Left lung (tissue), 10 donors: ENCODE data around the gene ABCC1. TPM values are rescaled to one million over a fixed set of nuclear protein-coding genes. Genes with fewer than 3 reads are reported as not detected.

Experiments used
- ATAC-seq: fragments of 200-7000 bp; cut with Tn5 transposase; one replicate; pipeline ENCODE4 v1.9.1; 2020; ENCODE audit warnings: moderate library complexity
- DNase-seq, 4 donors: peaks; one replicate each; pipeline ENCODE4 v3.0.0-alpha.2; 2013 to 2020
- H3K27ac ChIP-seq, 2 donors: fragments of 200-600 bp; sonication (generic) in 1 of 2; one replicate each; pipeline versions ENCODE4 v1.5.0 to v1.8.0; 2020 to 2021
- H3K27me3 ChIP-seq, 2 donors: fragments of 200-600 bp; sonication (generic) in 1 of 2; one replicate each; pipeline versions ENCODE4 v1.5.0 to v1.8.0; 2020 to 2021
- H3K36me3 ChIP-seq, 2 donors: fragments of 200-600 bp; sonication (generic) in 1 of 2; one replicate each; pipeline versions ENCODE4 v1.5.0 to v1.8.0; 2020 to 2021
- H3K4me1 ChIP-seq, 2 donors: fragments of 200-600 bp; one replicate each; pipeline ENCODE4 v1.8.0; 2021
- H3K4me3 ChIP-seq, 2 donors: fragments of 200-600 bp; sonication (generic) in 1 of 2; one replicate each; pipeline versions ENCODE4 v1.5.0 to v1.8.0; 2020 to 2021; ENCODE audit warnings: mild to moderate bottlenecking in 1 of 2
- H3K9me3 ChIP-seq, 2 donors: fragments of 200-600 bp; sonication (generic) in 1 of 2; one replicate each; pipeline versions ENCODE4 v1.5.0 to v1.8.0; 2020 to 2021
- CTCF ChIP-seq, 2 donors: fragments of 200-600 bp; sonication (generic) in 1 of 2; IDR thresholded peaks; one replicate each; pipeline versions ENCODE4 v1.5.0 to v1.8.0; 2021; ENCODE audit warnings: antibody characterized with exemption in 2 of 2
- intact Hi-C, 2 donors: fragments of 100-400 bp; cut with DNase I; formaldehyde crosslinking; loops; one replicate each; pipeline versions ENCODE4 v1.11.2 to v1.14.2; 2022
- polyA plus RNA-seq, 6 donors: library from polyadenylated mRNA; unstranded; fragments of 120-200 nt; gene quantifications; one replicate each; pipeline ENCODE4 v1.2.1, GENCODE V29; 2013; ENCODE audit not compliant: insufficient read length in 6 of 6
- total RNA-seq, 2 donors: library from RNA; stranded (reverse); fragmentation: NEBNext Ultra II Directional; extraction: Animal tissue kit (Norgen Biotek cat#: 25700); gene quantifications; one replicate each; pipeline ENCODE4 v1.2.1, GENCODE V29; 2021
- donor health status: DM: no; HTN: yes; CAD: no.
- donor health status: DM: no; HTN: no; CAD: no.

ABCC1 gene
- total and polyA plus RNA-seq, 8 donors = 29.3 to 44.6 (median 31.7) TPM

DNA sequence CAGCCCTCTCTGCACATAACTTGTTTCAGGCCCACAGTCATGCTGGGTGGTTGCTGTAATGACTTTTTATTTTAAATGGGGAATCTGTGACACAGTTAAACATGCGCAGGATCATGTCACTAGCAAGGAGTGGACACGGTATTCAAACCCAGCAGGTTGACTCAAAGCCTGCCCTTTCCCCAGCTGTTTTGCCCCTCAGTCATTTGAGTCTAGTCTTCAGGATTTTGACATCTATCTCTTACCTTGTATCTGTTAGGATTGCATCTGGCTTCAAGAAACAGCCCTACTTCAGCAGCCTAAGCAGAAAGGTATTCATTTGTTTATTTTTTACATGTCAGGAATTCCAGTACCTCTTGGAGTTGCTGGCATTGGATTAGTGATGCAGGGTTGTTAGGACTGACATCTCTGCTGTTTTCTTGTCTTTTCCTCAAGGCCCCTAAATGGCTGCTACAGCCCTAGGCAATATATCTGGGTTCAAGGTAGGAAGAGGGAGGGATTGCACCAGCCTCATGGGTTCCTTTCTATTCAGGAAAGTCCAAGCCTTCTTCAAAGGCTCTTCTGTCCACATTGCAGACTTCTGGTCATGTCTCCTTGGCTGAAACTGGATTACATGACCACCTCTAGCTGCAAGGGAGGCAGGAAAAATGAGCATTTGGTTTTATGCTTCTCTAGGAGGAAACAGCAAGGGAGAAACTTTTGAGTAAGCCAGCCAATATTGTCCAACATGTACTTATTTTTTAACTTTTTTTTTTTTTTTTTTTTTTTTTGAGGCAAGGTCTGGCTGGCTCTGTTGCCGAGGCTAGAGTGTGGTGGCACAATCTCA lies 22.8 kb downstream of the ABCC1 start:
- DNase-seq (no peak), ATAC-seq (peak; percentile 11)
- Histone ChIP-seq H3K4me1 (peaks cover 5 to 42% of the 10 kb centered on the region in 2 donors), H3K27me3 (no peaks in the 10 kb centered on the region), H3K36me3 (peaks cover 0 to under 1% of the 10 kb centered on the region in 2 donors), H3K4me3 (no peak overlapping the region), H3K27ac (peak overlapping the region in 1 of 2 donors; percentile 60), H3K9me3 (peaks cover 0 to 12% of the 10 kb centered on the region in 2 donors)
- intact Hi-C loops = no loop called here
- no peak for TF ChIP-seq CTCF (IDR thresholded peaks at IDR 0.05)

DNA sequence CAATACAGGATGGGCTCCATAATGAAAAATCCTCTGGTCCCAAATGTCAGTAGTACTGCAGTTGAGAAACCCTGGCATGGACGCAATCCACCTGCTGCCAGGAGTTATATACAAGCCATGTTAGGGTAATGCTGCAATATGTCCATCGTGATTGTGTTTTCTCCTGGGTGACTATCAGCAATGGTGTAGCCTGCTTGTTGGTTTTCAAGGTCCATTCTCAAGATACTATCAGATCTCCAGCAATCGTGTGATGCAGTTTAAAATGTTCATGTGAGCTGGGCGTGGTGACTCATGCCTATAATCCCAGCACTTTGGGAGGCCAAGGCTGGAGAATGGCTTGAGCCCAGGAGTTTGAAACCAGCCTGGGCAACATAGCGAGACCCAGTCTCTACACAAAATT lies 24.0 kb downstream of the ABCC1 start:
- DNase-seq = no peak
- ATAC-seq = no peak
- Histone ChIP-seq H3K9me3 (peaks cover 0 to 14% of the 10 kb centered on the region in 2 donors), H3K4me3 (no peak overlapping the region), H3K36me3 (peaks cover 0 to 7% of the 10 kb centered on the region in 2 donors), H3K4me1 (peaks cover 5 to 49% of the 10 kb centered on the region in 2 donors), H3K27me3 (no peaks in the 10 kb centered on the region), H3K27ac (no peak overlapping the region)
- intact Hi-C loops = no loop called here
- TF ChIP-seq CTCF (IDR thresholded peaks at IDR 0.05) = no peak

DNA sequence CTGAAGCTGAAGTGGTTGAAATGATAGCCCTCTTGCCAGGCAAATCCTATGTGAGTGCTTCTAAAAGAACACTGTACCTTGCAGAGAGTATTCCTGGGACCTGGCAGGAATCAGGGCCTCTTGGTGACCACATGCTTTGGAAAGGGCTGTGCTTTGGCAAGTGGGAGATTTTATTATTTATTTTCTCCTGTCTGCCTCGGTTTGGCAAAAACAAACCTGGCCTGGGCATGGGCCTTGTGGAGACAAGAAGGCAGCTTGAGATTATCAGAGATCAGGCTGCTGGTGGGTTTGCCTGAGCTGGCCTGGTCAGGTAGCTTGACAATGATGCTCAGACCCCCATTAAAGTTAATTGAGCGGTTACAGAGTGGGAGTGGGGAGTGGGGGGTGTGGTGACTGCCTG lies 24.6 kb downstream of the ABCC1 start:
- peaks cover 5 to 49% of the 10 kb centered on the region in 2 donors for H3K4me1 ChIP-seq
- no peak overlapping the region for H3K4me3 ChIP-seq
- peaks cover 0 to 20% of the 10 kb centered on the region in 2 donors for H3K9me3 ChIP-seq
- no peak overlapping the region for H3K27ac ChIP-seq
- ATAC-seq (no peak), DNase-seq (no peak)
- TF ChIP-seq CTCF (IDR thresholded peaks at IDR 0.05) = no peak
- intact Hi-C loops = no loop called here
- no peaks in the 10 kb centered on the region for H3K27me3 ChIP-seq
- H3K36me3 ChIP-seq = peaks cover 0 to 7% of the 10 kb centered on the region in 2 donors

- H3K4me3 ChIP-seq = no peak overlapping the region
- intact Hi-C loops = no loop called here
- H3K9me3 ChIP-seq = peaks cover 0 to 23% of the 10 kb centered on the region in 2 donors
- no peak for TF ChIP-seq CTCF (IDR thresholded peaks at IDR 0.05)
- DNase-seq = no peak
- peak overlapping the region in 1 of 2 donors; percentile 63 for H3K27ac ChIP-seq
- no peaks in the 10 kb centered on the region for H3K27me3 ChIP-seq
- ATAC-seq = no peak
- H3K4me1 ChIP-seq = peaks cover 5 to 52% of the 10 kb centered on the region in 2 donors
- H3K36me3 ChIP-seq = peaks cover 0 to 7% of the 10 kb centered on the region in 2 donors
These were observed 25.8 kb downstream of the ABCC1 start for GRCh38 chr16:15975172-15975571.

GRCh38 chr16:15976225-15976812 lies 26.9 kb downstream of the ABCC1 start:
- peak overlapping the region; percentile 66 to 77 for H3K27ac ChIP-seq
- no peak for TF ChIP-seq CTCF (IDR thresholded peaks at IDR 0.05)
- H3K36me3 ChIP-seq = peaks cover 0 to 13% of the 10 kb centered on the region in 2 donors
- peaks cover 5 to 48% of the 10 kb centered on the region in 2 donors for H3K4me1 ChIP-seq
- no peaks in the 10 kb centered on the region for H3K27me3 ChIP-seq
- intact Hi-C loops = no loop called here
- no peak overlapping the region for H3K4me3 ChIP-seq
- peaks cover 0 to 33% of the 10 kb centered on the region in 2 donors for H3K9me3 ChIP-seq
- DNase-seq = no peak
- no peak for ATAC-seq
